HL-60 (cell line): Measurements from ENCODE around the gene NFIL3.
A peak's percentile ranks its signal among the peaks of the same experiment; 100 is the strongest.

Experiments used
- DNase-seq, 2 experiments: peaks; one replicate each; pipeline ENCODE4 v3.0.0-alpha.2; 2010 to 2020; ENCODE audit warnings: low read depth in 1 of 2, low spot score in 1 of 2
- H3K27ac ChIP-seq: fragments of 250-450 bp; sonication (Bioruptor Pico); replicated peaks from 2 replicates; pipeline ENCODE4 v1.5.1; 2020; ENCODE audit warnings: mild to moderate bottlenecking, moderate library complexity
- H3K27me3 ChIP-seq: fragments of 250-450 bp; sonication (Bioruptor Pico); 2 replicates; pipeline ENCODE4 v1.5.1; 2021; ENCODE audit warnings: mild to moderate bottlenecking, moderate library complexity; ENCODE audit not compliant: insufficient read depth, poor library complexity, severe bottlenecking
- H3K4me3 ChIP-seq: replicated peaks from 2 replicates; pipeline ENCODE4 v1.5.1; 2011; ENCODE audit warnings: mild to moderate bottlenecking, control low read depth, low read length; ENCODE audit not compliant: insufficient read depth
- GABPA ChIP-seq: IDR thresholded peaks from 2 replicates; pipeline ENCODE4 v1.6.1; 2012; ENCODE audit warnings: low read depth
- POLR2AphosphoS5 ChIP-seq: IDR thresholded peaks from 2 replicates; pipeline ENCODE4 v1.6.1; 2012; ENCODE audit warnings: low read depth
- SPI1 ChIP-seq: IDR thresholded peaks from 2 replicates; pipeline ENCODE4 v1.6.1; 2012; ENCODE audit warnings: low read depth, mild to moderate bottlenecking, borderline replicate concordance
- TF ChIP-seq, protein P1 (sequence below): IDR thresholded peaks from 2 replicates; pipeline ENCODE4 v1.6.1; 2012; ENCODE audit warnings: low read depth; ENCODE audit not compliant: insufficient replicate concordance
- TF ChIP-seq, protein P2 (sequence below): IDR thresholded peaks from one replicate; pipeline ENCODE4 v1.5.1; 2011; ENCODE audit warnings: low read length, control low read depth, inconsistent platforms; ENCODE audit not compliant: insufficient read depth

Gene NFIL3

DNA sequence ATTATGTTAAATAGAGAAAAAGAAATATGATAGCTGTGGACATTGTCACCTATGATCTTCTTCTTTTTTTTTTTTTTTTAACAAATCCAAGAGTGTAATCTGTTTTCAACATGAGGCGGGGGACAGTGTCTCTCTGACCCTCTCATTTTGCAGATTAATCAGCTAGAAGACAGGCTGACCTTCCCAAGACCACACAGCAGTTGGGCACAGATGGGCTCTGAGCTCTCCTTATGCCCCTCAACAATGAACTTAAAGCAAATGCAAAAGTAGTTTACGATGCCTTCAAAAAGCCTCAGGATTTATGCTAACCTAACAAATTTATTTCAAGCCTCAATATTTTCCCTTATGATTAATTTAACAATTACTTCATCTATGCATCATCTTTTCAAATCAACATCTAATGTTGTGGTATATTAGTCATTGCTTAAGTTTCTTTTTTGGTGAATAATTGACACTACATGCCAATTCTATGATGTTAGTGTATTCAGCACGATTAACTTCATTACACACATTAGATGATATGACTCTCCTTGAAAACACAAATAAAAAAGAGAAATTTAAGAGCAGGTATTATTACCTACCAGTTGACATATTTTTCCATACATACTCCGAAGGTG, 7.4 kb downstream of the NFIL3 start:
- no peak overlapping the region for H3K4me3 ChIP-seq
- TF ChIP-seq, protein P1, sequence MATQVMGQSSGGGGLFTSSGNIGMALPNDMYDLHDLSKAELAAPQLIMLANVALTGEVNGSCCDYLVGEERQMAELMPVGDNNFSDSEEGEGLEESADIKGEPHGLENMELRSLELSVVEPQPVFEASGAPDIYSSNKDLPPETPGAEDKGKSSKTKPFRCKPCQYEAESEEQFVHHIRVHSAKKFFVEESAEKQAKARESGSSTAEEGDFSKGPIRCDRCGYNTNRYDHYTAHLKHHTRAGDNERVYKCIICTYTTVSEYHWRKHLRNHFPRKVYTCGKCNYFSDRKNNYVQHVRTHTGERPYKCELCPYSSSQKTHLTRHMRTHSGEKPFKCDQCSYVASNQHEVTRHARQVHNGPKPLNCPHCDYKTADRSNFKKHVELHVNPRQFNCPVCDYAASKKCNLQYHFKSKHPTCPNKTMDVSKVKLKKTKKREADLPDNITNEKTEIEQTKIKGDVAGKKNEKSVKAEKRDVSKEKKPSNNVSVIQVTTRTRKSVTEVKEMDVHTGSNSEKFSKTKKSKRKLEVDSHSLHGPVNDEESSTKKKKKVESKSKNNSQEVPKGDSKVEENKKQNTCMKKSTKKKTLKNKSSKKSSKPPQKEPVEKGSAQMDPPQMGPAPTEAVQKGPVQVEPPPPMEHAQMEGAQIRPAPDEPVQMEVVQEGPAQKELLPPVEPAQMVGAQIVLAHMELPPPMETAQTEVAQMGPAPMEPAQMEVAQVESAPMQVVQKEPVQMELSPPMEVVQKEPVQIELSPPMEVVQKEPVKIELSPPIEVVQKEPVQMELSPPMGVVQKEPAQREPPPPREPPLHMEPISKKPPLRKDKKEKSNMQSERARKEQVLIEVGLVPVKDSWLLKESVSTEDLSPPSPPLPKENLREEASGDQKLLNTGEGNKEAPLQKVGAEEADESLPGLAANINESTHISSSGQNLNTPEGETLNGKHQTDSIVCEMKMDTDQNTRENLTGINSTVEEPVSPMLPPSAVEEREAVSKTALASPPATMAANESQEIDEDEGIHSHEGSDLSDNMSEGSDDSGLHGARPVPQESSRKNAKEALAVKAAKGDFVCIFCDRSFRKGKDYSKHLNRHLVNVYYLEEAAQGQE, result no peak
- TF ChIP-seq GABPA, result no peak
- TF ChIP-seq SPI1, result no peak
- TF ChIP-seq, protein P2, sequence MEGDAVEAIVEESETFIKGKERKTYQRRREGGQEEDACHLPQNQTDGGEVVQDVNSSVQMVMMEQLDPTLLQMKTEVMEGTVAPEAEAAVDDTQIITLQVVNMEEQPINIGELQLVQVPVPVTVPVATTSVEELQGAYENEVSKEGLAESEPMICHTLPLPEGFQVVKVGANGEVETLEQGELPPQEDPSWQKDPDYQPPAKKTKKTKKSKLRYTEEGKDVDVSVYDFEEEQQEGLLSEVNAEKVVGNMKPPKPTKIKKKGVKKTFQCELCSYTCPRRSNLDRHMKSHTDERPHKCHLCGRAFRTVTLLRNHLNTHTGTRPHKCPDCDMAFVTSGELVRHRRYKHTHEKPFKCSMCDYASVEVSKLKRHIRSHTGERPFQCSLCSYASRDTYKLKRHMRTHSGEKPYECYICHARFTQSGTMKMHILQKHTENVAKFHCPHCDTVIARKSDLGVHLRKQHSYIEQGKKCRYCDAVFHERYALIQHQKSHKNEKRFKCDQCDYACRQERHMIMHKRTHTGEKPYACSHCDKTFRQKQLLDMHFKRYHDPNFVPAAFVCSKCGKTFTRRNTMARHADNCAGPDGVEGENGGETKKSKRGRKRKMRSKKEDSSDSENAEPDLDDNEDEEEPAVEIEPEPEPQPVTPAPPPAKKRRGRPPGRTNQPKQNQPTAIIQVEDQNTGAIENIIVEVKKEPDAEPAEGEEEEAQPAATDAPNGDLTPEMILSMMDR, result no peak
- TF ChIP-seq POLR2AphosphoS5, result no peak
- H3K27me3 ChIP-seq, result no peaks in the 10 kb centered on the region
- DNase-seq, result no peak
- H3K27ac ChIP-seq, result no peak overlapping the region

DNA sequence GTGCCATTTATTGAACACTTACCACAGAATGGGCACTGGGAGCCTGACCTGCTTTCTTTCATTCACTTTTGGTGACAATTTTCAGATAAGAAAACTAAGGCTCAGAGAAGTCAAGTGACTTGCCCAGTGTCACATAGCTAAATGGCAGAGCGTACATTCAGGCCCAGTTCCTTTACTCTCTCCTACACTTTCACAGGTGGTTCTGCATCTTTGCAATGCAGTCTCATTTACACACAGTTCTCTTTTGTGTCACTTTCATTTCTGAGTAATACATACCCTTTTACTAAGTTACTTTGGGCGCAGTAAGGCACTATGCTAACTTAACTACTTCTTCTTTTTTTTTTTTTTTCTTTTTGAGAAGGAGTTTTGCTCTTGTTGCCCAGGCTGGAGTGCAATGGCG, 8.3 kb downstream of the NFIL3 start:
- TF ChIP-seq, protein P1, result no peak
- no peak for TF ChIP-seq POLR2AphosphoS5
- TF ChIP-seq SPI1, result peak; percentile 1; the same call in 1 of the 2 replicates
- no peak for TF ChIP-seq GABPA
- TF ChIP-seq, protein P2, result no peak
- DNase-seq, result peak in 1 of 2 experiments; percentile 38
- Histone ChIP-seq H3K27me3 (no peaks in the 10 kb centered on the region), H3K4me3 (no peak overlapping the region), H3K27ac (0 out of 2 replicates have a peak overlapping the region, but pooled peaks have one; percentile 18)

DNA sequence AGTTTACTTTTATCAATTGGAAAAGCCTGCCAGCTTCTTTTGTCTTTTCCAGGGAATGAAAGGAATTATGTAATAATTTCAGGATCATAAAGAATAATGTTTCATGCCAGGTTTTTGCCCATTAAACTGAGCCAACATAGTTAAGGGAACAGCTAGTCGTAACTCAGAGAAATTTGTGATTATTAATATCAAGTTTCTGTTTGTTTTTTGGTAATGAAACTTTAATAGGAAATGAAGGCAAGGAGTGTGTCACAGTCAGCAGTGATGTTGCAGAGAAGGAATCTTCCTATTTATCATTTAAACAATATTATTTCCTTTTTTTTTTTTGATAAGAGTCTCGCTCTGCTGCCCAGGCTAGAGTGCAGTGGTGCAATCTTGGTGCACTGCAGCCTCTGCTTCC, 10.7 kb downstream of the NFIL3 start:
- Histone ChIP-seq H3K27me3 (no peaks in the 10 kb centered on the region), H3K4me3 (no peak overlapping the region), H3K27ac (no peak overlapping the region)
- no peak for DNase-seq
- TF ChIP-seq, protein P1, result no peak
